Neural cell (in vitro differentiated cells): ENCODE results near the gene CAPN8. TPM values are rescaled to one million over a fixed set of nuclear protein-coding genes. Genes with fewer than 3 reads are reported as not detected.

ENCODE experiments used
- H2AFZ ChIP-seq: fragments of 200-600, 300-800 bp; sonication (generic), shearing (Covaris generic); 2 replicates; pipeline ENCODE4 v1.6.0; 2014; ENCODE audit warnings: low read depth, mild to moderate bottlenecking, antibody characterized with exemption, low read length, moderate library complexity
- H3F3A ChIP-seq: fragments of 200-600 bp; shearing (Covaris generic); 2 replicates; pipeline ENCODE4 v1.6.1; 2016; ENCODE audit warnings: mild to moderate bottlenecking, moderate library complexity, mixed read lengths, antibody characterized with exemption, low read length; ENCODE audit not compliant: insufficient read depth, poor library complexity, severe bottlenecking
- H3K27ac ChIP-seq: fragments of 200-600, 300-800 bp; sonication (generic), shearing (Covaris generic); 2 replicates; pipeline ENCODE4 v1.5.1; 2014; ENCODE audit warnings: mild to moderate bottlenecking, low read length, moderate library complexity
- H3K27me3 ChIP-seq: fragments of 300-800, 200-600 bp; sonication (generic), shearing (Covaris generic); 2 replicates; pipeline ENCODE4 v1.6.0; 2014; ENCODE audit warnings: mild to moderate bottlenecking, low read depth, low read length, moderate library complexity; ENCODE audit not compliant: insufficient read depth
- H3K36me3 ChIP-seq: fragments of 300-800, 200-600 bp; sonication (generic), shearing (Covaris generic); 2 replicates; pipeline ENCODE4 v1.5.1; 2014; ENCODE audit warnings: mild to moderate bottlenecking, antibody characterized with exemption, low read length, moderate library complexity; ENCODE audit not compliant: insufficient read depth
- H3K4me2 ChIP-seq: fragments of 300-800, 200-600 bp; sonication (generic), shearing (Covaris generic); 2 replicates; pipeline ENCODE4 v1.6.0; 2014; ENCODE audit warnings: mild to moderate bottlenecking, low read length
- H3K4me3 ChIP-seq: fragments of 300-800, 200-600 bp; sonication (generic), shearing (Covaris generic); 2 replicates; pipeline ENCODE4 v1.5.1; 2014; ENCODE audit warnings: mild to moderate bottlenecking, low read length, moderate library complexity
- H3K79me2 ChIP-seq: fragments of 200-600 bp; shearing (Covaris generic); replicated peaks from 2 replicates; pipeline ENCODE4 v1.6.0; 2014; ENCODE audit warnings: mild to moderate bottlenecking, low read length, moderate library complexity; ENCODE audit not compliant: insufficient read depth
- H3K9ac ChIP-seq: fragments of 300-800, 200-600 bp; sonication (generic), shearing (Covaris generic); 2 replicates; pipeline ENCODE4 v1.6.1; 2016; ENCODE audit warnings: mild to moderate bottlenecking, low read length, mixed read lengths
- H3K9me2 ChIP-seq: fragments of 200-600 bp; shearing (Covaris generic); 2 replicates; pipeline ENCODE4 v1.6.1; 2016; ENCODE audit warnings: mild to moderate bottlenecking, low read length, mixed read lengths; ENCODE audit not compliant: insufficient read depth
- H3K9me3 ChIP-seq: fragments of 200-600, 300-800 bp; sonication (generic), shearing (Covaris generic); 2 replicates; pipeline ENCODE4 v1.6.1; 2016; ENCODE audit warnings: mild to moderate bottlenecking, mixed run types, low read length, moderate library complexity, mixed read lengths
- H4K20me1 ChIP-seq: fragments of 200-600 bp; shearing (Covaris generic); 2 replicates; pipeline ENCODE4 v1.6.1; 2016; ENCODE audit warnings: mild to moderate bottlenecking, mixed run types; ENCODE audit not compliant: insufficient read depth
- CTCF ChIP-seq: fragments of 450-650 bp; IDR thresholded peaks from 2 replicates; pipeline ENCODE4 v1.5.1; 2014; ENCODE audit warnings: antibody characterized with exemption, mild to moderate bottlenecking, moderate library complexity; ENCODE audit not compliant: poor library complexity, severe bottlenecking
- EP300 ChIP-seq: fragments of 450-650 bp; conservative IDR thresholded peaks from 2 replicates; pipeline ENCODE4 v1.6.1; 2014; ENCODE audit warnings: antibody characterized with exemption, mild to moderate bottlenecking, moderate library complexity; ENCODE audit not compliant: poor library complexity, severe bottlenecking
- EZH2 ChIP-seq: fragments of 200-600, 300-800 bp; shearing (Covaris generic), sonication (generic); IDR thresholded peaks from 2 replicates; pipeline ENCODE4 v1.6.1; 2014; ENCODE audit warnings: antibody characterized with exemption, low read length, borderline replicate concordance, mild to moderate bottlenecking; ENCODE audit not compliant: insufficient read depth, poor library complexity, severe bottlenecking
- MXI1 ChIP-seq: fragments of 450-650 bp; conservative IDR thresholded peaks from 2 replicates; pipeline ENCODE4 v1.6.1; 2014; ENCODE audit warnings: antibody characterized with exemption, mild to moderate bottlenecking; ENCODE audit not compliant: poor library complexity, severe bottlenecking
- POLR2AphosphoS5 ChIP-seq: IDR thresholded peaks from 2 replicates; pipeline ENCODE4 v1.6.1; 2012
- RAD21 ChIP-seq: fragments of 450-650 bp; conservative IDR thresholded peaks from 2 replicates; pipeline ENCODE4 v1.6.1; 2014; ENCODE audit warnings: antibody characterized with exemption, mild to moderate bottlenecking, moderate library complexity
- REST ChIP-seq: IDR thresholded peaks from 2 replicates; pipeline ENCODE4 v1.6.1; 2012; ENCODE audit warnings: borderline replicate concordance
- SMC3 ChIP-seq: fragments of 450-650 bp; conservative IDR thresholded peaks from 2 replicates; pipeline ENCODE4 v1.6.1; 2014; ENCODE audit warnings: antibody characterized with exemption, mild to moderate bottlenecking, moderate library complexity; ENCODE audit not compliant: poor library complexity
- TAF1 ChIP-seq: IDR thresholded peaks from 2 replicates; pipeline ENCODE4 v1.6.1; 2012; ENCODE audit warnings: low read depth
- polyA plus RNA-seq: library from polyadenylated mRNA; depleted of rRNA; stranded (reverse); fragments of >200 nt; gene quantifications from 2 replicates; pipeline ENCODE4 v1.2.3, GENCODE V29; 2014

The CAPN8 gene
- polyA plus RNA-seq, 1 donor from 2014 or later = not detected

GRCh38 chr1:223496883-223497282 is 168.6 kb downstream of the CAPN8 start:
- Histone ChIP-seq H3K9me2 (no peaks in the 10 kb centered on the region), H2AFZ (no peak overlapping the region), H3K27ac (no peak overlapping the region), H3K27me3 (no peaks in the 10 kb centered on the region), H3F3A (no peaks in the 10 kb centered on the region), H3K79me2 (no peaks in the 10 kb centered on the region), H3K36me3 (no peaks in the 10 kb centered on the region), H3K4me3 (no peak overlapping the region), H4K20me1 (no peaks in the 10 kb centered on the region), H3K9ac (no peak overlapping the region), H3K9me3 (no peaks in the 10 kb centered on the region), H3K4me2 (no peak overlapping the region)
- TF ChIP-seq TAF1 (no peak), SMC3 (no peak), MXI1 (no peak), REST (no peak), CTCF (no peak), EP300 (no peak), EZH2 (no peak), POLR2AphosphoS5 (no peak), RAD21 (no peak)

- H3K36me3 ChIP-seq = no peaks in the 10 kb centered on the region
- no peaks in the 10 kb centered on the region for H3K9me2 ChIP-seq
- no peak overlapping the region for H3K9ac ChIP-seq
- no peaks in the 10 kb centered on the region for H4K20me1 ChIP-seq
- H3K4me3 ChIP-seq = no peak overlapping the region
- no peaks in the 10 kb centered on the region for H3K9me3 ChIP-seq
- H3K27ac ChIP-seq = no peak overlapping the region
- H2AFZ ChIP-seq = no peak overlapping the region
- TF ChIP-seq CTCF (no peak), TAF1 (no peak), MXI1 (no peak), POLR2AphosphoS5 (no peak), EZH2 (no peak), SMC3 (no peak), EP300 (no peak), RAD21 (no peak), REST (no peak)
- no peaks in the 10 kb centered on the region for H3K79me2 ChIP-seq
- no peaks in the 10 kb centered on the region for H3F3A ChIP-seq
- H3K27me3 ChIP-seq = no peaks in the 10 kb centered on the region
- no peak overlapping the region for H3K4me2 ChIP-seq
Observed at GRCh38 chr1:223494926-223495645, 170.4 kb downstream of the CAPN8 start.
